Prostate gland (tissue), 2 donors: Measurements from ENCODE around the gene SLIT3. TPM values are rescaled to one million over a fixed set of nuclear protein-coding genes. Genes with fewer than 3 reads are reported as not detected.

Experiments used
- DNase-seq: peaks from one replicate; pipeline ENCODE4 v3.0.0-alpha.2; 2019; ENCODE audit warnings: low spot score
- H3K27ac ChIP-seq, 2 donors: fragments of 200-600 bp; sonication (generic); 2 replicates each; pipeline ENCODE4 v1.5.1; 2017 to 2019
- H3K27me3 ChIP-seq: fragments of 200-600 bp; sonication (generic); replicated peaks from 2 replicates; pipeline ENCODE4 v1.5.1; 2019; ENCODE audit not compliant: insufficient read depth
- H3K36me3 ChIP-seq, 2 donors: fragments of 200-600 bp; sonication (generic); 1 replicate in 1 of 2; 2 replicates in 1 of 2; pipeline versions ENCODE4 v1.5.1 to v1.8.1; 2017 to 2019
- H3K4me1 ChIP-seq: fragments of 200-600 bp; sonication (generic); replicated peaks from 2 replicates; pipeline ENCODE4 v1.5.1; 2019
- H3K4me3 ChIP-seq, 2 donors: fragments of 200-600 bp; sonication (generic); 2 replicates each; pipeline ENCODE4 v1.5.1; 2017 to 2019
- H3K9me3 ChIP-seq: fragments of 200-600 bp; sonication (generic); 2 replicates; pipeline ENCODE4 v1.5.1; 2017
- POLR2A ChIP-seq: fragments of 450-650 bp; IDR thresholded peaks from one replicate; pipeline ENCODE4 v1.6.1; 2016; ENCODE audit warnings: antibody characterized with exemption, mild to moderate bottlenecking
- POLR2AphosphoS5 ChIP-seq: sonication (generic); formaldehyde crosslinking; IDR thresholded peaks from one replicate; pipeline ENCODE4 v1.6.1; 2017; ENCODE audit warnings: antibody characterized with exemption
- WGBS: methylation state at CpG from one replicate; pipeline ENCODE4 v1.1.5; 2018; 5-methylcytosine and 5-hydroxymethylcytosine counted together
- intact Hi-C: fragments of 100-400 bp; cut with DNase I; formaldehyde crosslinking; loops from one replicate; pipeline ENCODE4 v1.14.2; 2022
- total RNA-seq, 2 donors: library from RNA; depleted of rRNA; stranded (reverse); fragments of >200 nt; gene quantifications; one replicate each; pipeline ENCODE4 v1.1.0, GENCODE V29; 2016
- TF ChIP-seq, protein P1 (sequence below), 4 experiments: fragments of 200-600 bp in 2 of 4; fragments of 450-650 bp in 2 of 4; sonication (generic) in 2 of 4; IDR thresholded peaks; 1 replicate in 3 of 4; 2 replicates in 1 of 4; pipeline ENCODE4 v1.5.1; 2016 to 2019; ENCODE audit warnings: antibody characterized with exemption in 4 of 4, mild to moderate bottlenecking in 2 of 4, moderate library complexity in 2 of 4

SLIT3 gene
- total RNA-seq, 2 donors from 2014 or later = 8.3 TPM

DNA sequence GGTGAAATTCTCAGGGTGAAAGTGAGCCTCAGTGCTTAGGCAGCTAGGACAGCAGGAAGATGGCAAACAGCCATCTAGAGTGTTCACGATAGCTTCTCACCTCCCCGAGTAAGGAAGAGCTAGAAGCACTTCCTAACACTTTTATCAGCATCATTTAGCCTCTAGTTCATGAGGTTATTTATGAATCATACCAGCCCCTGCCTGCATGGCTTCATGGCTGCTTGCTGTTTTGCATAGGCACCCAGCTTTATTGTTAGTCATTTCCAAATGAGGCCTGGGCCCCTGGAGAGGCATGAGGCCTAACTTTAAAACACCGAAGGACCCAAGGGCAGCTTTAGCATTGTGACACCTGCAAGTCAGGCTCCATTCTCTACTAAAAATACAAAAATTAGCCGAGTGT is 586.9 kb downstream of the SLIT3 start:
- TF ChIP-seq POLR2AphosphoS5 (no peak), POLR2A (no peak)
- TF ChIP-seq, protein P1, sequence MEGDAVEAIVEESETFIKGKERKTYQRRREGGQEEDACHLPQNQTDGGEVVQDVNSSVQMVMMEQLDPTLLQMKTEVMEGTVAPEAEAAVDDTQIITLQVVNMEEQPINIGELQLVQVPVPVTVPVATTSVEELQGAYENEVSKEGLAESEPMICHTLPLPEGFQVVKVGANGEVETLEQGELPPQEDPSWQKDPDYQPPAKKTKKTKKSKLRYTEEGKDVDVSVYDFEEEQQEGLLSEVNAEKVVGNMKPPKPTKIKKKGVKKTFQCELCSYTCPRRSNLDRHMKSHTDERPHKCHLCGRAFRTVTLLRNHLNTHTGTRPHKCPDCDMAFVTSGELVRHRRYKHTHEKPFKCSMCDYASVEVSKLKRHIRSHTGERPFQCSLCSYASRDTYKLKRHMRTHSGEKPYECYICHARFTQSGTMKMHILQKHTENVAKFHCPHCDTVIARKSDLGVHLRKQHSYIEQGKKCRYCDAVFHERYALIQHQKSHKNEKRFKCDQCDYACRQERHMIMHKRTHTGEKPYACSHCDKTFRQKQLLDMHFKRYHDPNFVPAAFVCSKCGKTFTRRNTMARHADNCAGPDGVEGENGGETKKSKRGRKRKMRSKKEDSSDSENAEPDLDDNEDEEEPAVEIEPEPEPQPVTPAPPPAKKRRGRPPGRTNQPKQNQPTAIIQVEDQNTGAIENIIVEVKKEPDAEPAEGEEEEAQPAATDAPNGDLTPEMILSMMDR (IDR thresholded peaks at IDR 0.05) = no peak
- intact Hi-C loops = no loop called here
- H3K4me3 ChIP-seq = no peak overlapping the region
- 76% methylated on average over 4 of the region's 4 CpGs for WGBS
- no peaks in the 10 kb centered on the region for H3K4me1 ChIP-seq
- H3K27ac ChIP-seq = no peak overlapping the region
- no peak for DNase-seq
- H3K36me3 ChIP-seq = no peaks in the 10 kb centered on the region
- no peaks in the 10 kb centered on the region for H3K27me3 ChIP-seq
- no peaks in the 10 kb centered on the region for H3K9me3 ChIP-seq

DNA sequence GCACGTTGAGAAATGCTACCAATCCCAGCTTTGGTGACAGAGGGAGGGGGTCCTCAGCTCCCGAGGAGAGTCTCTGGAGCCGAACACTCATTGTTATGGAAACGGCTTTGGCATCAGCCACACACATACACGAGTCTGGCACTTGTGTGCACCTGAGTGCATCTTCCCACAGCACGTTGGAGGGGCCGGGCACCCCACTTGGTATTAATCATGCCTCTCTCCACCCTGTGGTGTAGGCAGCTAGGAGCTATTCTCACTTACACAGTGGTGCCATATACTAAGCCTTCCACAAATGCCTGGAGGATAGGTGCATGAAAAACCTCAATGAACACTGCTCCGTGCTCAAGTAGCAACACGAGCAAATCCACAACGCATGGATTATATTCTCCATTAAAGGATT is 587.9 kb downstream of the SLIT3 start:
- DNase-seq = no peak
- H3K36me3 ChIP-seq = no peaks in the 10 kb centered on the region
- WGBS = 66% methylated on average over 10 of the region's 10 CpGs
- no peaks in the 10 kb centered on the region for H3K27me3 ChIP-seq
- no peak overlapping the region for H3K4me3 ChIP-seq
- intact Hi-C loops = no loop called here
- TF ChIP-seq POLR2A (no peak), POLR2AphosphoS5 (no peak)
- TF ChIP-seq, protein P1 (IDR thresholded peaks at IDR 0.05) = no peak
- no peaks in the 10 kb centered on the region for H3K9me3 ChIP-seq
- no peak overlapping the region for H3K27ac ChIP-seq
- H3K4me1 ChIP-seq = no peaks in the 10 kb centered on the region

DNA sequence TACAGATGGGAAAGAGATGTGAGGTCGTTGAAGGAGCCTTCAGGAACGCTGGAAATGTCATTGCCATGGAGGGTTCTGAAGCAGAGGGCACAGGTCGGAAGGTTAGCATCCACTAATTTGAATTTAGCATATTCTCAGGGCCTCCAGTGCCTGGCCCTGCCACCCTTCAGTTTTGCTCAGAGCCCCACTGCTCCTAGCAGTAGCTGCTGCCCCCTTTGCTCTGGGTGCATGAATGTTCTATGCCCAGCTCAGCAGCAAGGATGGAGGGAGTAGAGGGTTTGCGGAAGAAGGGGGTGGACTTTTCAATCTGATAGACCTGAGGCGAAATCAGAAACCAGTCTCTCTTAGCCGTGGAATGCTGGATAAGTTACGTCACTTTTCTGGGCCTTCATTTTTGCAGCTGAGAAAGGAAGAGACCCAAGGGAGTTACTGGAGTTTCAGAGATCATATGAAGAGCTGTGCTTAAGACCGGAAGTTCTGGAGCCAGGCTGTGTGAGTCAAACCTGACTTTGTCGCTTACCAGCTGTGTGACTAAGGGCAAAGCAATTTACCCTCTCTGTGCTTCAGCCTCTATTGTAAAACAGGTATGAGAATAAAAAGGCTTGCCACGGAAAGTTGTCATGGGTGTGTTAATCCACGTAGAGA is 588.5 kb downstream of the SLIT3 start:
- H3K9me3 ChIP-seq = no peaks in the 10 kb centered on the region
- no peaks in the 10 kb centered on the region for H3K27me3 ChIP-seq
- H3K4me1 ChIP-seq = no peaks in the 10 kb centered on the region
- no peak for DNase-seq
- intact Hi-C loops = no loop called here
- TF ChIP-seq, protein P1 (IDR thresholded peaks at IDR 0.05) = no peak
- TF ChIP-seq POLR2AphosphoS5 (no peak), POLR2A (no peak)
- no peak overlapping the region for H3K4me3 ChIP-seq
- 79% methylated on average over 11 of the region's 11 CpGs for WGBS
- no peaks in the 10 kb centered on the region for H3K36me3 ChIP-seq
- no peak overlapping the region for H3K27ac ChIP-seq

DNA sequence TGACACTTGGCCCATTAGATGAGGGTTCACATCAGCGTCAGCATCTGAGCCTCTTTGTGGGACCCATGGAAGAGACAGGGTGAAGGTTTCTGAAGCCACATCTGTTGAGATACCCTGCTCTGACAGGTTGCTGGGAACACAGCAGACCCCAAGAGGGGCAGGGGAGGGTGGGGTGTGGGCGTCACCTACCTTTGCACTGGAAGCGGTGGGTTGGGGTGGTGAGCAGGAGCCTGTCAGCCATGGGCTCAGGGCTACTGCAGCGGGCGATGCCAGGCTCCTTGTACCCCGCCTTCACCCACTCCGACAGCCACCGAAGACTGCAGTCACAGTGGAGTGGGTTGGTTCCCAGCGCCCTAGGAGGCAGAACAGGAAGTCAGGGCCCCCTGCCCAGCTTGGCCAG is 590.2 kb downstream of the SLIT3 start:
- intact Hi-C loops = no loop called here
- WGBS = 98% methylated on average over 9 of the region's 9 CpGs
- no peak overlapping the region for H3K27ac ChIP-seq

More for the DNA sequence above, 590.2 kb downstream of the SLIT3 start:
- Histone ChIP-seq H3K27me3 (no peaks in the 10 kb centered on the region), H3K4me1 (no peaks in the 10 kb centered on the region), H3K9me3 (no peaks in the 10 kb centered on the region), H3K36me3 (no peaks in the 10 kb centered on the region), H3K4me3 (no peak overlapping the region)
- TF ChIP-seq POLR2AphosphoS5 (no peak), POLR2A (no peak)
- TF ChIP-seq, protein P1 (IDR thresholded peaks at IDR 0.05) = no peak
- DNase-seq = no peak
